GM18499 (cell line): ENCODE data around the gene EPS8L2.
A peak's percentile ranks its signal among the peaks of the same experiment; 100 is the strongest.
"Not testable (repeated sequence)": the region's sequence is repeated elsewhere in the genome, so short reads cannot be mapped to it uniquely, and the experiment has no call there.

ENCODE experiments used
- ATAC-seq: cut with Tn5 transposase; IDR thresholded peaks from one replicate; pipeline ENCODE4 v1.9.1; 2021; ENCODE audit warnings: moderate number of reproducible peaks; ENCODE audit not compliant: insufficient read depth, unreplicated experiment

Gene EPS8L2

DNA sequence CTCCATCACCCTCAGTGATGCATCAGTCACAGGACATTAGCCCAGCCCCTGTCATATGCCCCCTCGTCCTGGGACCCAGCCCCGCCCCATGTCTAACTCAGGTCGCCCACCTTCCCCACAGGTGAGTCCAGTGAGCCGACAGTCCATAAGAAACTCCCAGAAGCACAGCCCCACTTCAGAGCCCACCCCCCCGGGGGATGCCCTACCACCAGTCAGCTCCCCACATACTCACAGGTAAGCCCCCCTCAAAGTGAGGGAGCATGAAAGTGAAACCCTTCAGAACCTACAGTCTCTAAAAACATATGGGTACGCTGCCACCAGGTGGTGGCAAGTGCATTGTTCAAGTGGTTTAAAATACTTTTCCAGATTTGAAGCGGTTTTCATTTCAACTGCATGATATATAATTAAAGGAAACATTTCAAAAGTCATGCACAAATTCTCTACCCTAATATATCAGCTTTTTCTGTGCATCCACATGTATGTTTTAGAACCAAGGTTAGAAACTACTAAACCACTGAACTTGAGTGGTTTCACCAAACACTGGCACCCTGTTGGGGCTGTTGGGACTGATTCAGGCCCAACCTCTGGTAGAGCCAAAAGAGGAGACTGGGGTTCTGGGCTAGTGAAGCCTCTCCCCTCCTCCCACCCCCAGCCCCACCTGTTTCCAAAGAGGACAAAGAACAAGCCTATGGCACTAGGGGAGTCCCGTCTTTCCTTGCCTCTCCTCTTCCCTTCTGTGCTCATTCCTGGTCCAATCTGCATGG is 17.3 kb downstream of the EPS8L2 start:
- ATAC-seq = no peak

GRCh38 chr11:724049-724777 is 18.2 kb downstream of the EPS8L2 start:
- no peak for ATAC-seq

DNA sequence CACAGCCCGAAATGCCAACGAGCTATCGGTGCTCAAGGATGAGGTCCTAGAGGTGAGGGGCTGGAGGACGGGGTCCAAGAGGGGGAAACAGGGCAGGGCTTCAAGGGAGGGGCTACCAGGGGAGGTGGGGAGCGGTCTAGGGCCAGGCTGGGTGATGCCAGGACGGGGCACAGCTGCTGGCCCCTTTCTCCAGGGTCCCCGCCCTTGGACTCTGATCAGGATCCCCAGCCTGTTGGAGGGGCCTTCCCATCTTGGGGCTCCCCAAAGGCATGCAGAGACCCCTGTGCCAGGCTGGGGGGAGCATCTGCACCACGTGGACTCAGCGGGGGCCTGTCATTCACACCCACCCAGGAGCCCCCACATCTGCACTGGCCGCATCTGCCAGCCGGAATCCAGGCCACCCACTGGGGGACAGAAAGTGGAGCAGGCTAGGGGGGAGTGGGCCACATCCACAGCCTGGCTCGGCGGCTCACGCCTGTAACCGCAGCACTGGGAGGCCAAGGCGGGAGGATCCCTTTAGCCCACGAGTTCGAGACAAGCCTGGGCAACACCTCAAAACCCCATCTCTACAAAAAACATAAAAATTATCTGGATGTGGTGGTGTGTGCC is 18.9 kb downstream of the EPS8L2 start:
- no peak for ATAC-seq

DNA sequence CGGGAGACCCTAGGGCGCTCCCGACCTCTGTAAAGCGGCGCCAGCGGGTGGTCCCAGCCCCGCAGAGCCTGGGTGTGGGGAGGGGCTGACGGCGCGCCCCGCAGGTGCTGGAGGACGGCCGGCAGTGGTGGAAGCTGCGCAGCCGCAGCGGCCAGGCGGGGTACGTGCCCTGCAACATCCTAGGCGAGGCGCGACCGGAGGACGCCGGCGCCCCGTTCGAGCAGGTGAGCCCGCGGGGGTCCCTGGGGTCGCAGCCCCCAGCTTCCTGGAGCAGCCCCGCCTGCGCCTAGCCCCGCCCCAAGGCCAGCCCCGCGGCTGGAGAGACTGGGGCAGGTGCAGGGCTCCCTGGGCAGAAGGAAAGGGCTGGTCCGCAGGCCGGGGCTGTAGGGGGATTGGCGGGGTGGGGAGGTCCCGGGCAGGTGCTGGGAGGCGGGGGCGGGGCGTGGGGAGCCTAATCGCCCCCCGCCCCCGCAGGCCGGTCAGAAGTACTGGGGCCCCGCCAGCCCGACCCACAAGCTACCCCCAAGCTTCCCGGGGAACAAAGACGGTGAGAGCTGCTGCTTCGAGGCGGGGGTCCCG is 19.7 kb downstream of the EPS8L2 start:
- ATAC-seq = no peak

DNA sequence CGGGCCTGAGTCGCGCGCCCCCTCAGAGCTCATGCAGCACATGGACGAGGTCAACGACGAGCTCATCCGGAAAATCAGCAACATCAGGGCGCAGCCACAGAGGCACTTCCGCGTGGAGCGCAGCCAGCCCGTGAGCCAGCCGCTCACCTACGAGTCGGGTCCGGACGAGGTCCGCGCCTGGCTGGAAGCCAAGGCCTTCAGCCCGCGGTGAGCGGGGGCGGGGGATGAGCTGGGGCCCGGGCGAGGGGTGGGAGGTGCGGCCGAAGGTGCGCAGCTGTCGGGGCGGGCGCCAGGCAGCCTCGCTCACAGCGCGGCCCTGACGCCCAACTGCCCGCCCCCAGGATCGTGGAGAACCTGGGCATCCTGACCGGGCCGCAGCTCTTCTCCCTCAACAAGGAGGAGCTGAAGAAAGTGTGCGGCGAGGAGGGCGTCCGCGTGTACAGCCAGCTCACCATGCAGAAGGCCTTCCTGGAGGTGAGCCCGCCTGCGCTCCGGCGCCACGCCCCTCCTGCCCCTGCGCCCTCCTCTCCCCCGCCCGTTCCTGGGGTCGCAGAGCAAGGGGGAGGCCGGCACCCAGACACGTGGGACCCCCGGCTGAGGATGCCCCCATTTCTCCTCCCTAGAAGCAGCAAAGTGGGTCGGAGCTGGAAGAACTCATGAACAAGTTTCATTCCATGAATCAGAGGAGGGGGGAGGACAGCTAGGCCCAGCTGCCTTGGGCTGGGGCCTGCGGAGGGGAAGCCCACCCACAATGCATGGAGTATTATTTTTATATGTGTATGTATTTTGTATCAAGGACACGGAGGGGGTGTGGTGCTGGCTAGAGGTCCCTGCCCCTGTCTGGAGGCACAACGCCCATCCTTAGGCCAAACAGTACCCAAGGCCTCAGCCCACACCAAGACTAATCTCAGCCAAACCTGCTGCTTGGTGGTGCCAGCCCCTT is 20.5 kb downstream of the EPS8L2 start:
- ATAC-seq = no peak

DNA sequence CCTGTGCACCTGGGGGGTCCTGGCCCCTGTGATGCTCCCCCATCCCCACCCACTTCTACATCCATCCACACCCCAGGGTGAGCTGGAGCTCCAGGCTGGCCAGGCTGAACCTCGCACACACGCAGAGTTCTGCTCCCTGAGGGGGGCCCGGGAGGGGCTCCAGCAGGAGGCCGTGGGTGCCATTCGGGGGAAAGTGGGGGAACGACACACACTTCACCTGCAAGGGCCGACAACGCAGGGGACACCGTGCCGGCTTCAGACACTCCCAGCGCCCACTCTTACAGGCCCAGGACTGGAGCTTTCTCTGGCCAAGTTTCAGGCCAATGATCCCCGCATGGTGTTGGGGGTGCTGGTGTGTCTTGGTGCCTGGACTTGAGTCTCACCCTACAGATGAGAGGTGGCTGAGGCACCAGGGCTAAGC is 21.3 kb downstream of the EPS8L2 start:
- no peak for ATAC-seq

DNA sequence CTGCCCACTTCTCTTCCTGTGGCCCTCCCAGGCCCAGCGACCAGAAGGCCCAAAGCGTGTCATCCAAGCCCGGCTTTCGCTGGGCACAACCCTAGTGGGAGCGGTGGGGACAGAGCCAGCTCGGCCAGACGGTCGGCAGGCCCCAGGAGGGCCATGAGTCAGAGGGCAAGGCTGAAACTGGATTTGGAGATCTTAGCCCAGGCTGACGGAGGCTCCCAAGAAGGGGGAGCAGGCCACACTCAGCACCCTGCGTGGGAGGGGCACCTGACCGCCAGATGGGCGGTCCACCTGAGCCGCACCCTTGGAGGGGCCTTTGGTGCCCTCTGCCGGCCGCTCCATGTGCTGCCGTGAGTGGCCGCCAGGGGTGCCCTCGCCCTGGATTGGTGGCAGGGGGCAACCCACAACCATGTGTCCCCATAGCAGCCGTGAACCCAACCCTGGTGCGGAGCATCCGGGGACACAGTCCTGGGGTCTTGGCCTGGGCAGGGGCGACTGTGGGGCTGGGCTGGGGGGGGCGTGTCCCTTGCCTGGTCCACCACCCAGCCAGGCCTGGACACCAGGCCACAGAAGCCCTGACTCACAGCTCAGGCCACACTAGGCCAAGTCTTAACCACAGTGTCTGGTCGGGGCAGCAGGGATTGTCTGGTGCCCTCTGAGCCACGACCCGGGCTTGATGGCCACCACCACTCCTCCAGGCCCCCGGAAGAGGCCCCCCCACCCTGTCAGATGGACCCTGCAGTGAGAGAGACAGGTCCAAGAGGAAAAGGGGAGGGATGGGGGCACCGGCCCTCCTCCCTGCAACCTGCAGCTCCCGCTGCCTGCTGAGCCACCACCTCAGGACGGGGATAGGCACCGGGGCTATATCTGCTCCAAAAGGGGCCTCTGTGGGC is 22.1 kb downstream of the EPS8L2 start:
- no peak for ATAC-seq

DNA sequence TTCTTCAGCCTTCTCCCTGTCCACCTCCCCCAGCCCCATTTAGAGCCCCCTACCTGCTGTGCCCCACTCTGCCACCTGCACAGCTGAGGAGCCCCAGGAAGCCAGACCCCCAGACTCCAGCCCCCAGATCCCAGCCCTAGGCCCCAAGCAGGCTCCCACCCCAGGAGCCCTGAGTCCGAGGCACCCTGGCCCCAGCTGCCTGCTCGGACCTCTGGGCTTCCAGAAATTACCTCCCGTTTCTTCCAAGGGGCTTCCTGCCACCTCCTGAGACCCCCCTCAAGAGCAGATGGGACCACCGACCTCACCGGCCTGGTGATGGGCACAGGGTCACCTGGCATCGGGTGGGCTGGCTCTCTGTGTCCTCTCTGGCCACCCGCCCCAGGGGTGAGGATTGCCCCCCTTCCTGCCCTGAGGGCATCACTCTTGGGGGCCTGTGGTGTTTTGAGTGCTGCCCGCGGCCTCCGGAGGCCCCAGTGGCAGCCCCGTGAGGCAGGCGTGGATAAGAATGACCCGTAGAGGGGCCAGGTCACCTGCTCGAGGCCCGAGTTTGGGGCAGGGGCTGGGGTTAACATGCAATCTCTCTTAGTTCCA is 23.0 kb downstream of the EPS8L2 start:
- no peak for ATAC-seq

- ATAC-seq = no peak
These were observed 23.6 kb downstream of the EPS8L2 start for GRCh38 chr11:729492-730074.

GRCh38 chr11:733072-733471 is 27.0 kb downstream of the EPS8L2 start:
- ATAC-seq = no peak

GRCh38 chr11:734541-734940 is 28.5 kb downstream of the EPS8L2 start:
- not testable (repeated sequence) for ATAC-seq

DNA sequence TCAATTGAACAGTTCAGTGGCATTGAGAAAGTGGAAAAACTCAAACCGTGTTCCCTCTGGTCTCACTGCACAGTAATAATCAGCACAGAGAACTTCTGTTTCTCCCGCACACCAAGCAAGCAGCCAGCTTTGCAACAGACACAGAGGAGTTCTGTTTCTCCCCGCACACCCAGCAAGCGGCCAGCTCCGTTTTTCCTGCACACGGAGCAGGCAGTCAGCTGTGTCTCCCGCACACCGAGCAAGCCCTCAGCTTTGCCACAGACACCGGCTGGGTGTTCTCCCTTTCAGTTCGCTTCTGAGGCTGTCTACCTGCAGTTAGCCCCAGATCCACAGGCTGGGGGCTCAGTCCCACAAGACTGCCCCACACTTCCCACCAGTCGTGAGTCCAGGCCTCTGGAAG is 31.3 kb downstream of the EPS8L2 start:
- ATAC-seq = no peak

GRCh38 chr11:737899-738298 is 31.9 kb downstream of the EPS8L2 start:
- not testable (repeated sequence) for ATAC-seq

GRCh38 chr11:742156-742546 is 36.1 kb downstream of the EPS8L2 start:
- ATAC-seq = no peak

DNA sequence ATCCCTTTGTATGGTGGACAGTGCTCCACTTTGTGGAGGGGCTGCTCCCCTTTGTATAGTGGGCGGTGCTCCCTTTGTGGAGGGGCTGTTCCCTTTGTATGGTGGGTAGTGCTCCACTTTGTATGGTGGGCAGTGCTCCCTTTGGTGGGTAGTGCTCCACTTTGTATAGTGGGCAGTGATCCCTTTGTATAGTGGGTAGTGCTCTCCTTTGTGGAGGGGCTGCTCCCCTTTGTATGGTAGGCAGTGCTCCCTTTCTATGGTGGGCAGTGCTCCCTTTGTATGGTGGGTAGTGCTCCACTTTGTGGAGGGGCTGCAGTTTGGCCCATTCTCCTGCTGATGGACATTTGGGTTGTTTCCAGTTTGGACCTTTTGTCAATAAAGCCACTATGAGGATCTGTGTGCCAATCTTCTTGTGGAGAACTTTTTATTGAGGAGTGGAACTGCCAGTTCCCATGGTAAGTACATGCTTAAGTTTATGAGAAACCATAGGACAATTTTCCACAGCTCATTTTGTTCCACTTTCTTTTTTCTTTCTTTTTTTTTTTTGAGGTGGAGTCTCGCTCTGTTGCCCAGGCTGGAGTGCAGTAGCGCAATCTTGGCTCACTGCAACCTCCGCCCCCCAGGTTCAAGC is 36.7 kb downstream of the EPS8L2 start:
- ATAC-seq = no peak

DNA sequence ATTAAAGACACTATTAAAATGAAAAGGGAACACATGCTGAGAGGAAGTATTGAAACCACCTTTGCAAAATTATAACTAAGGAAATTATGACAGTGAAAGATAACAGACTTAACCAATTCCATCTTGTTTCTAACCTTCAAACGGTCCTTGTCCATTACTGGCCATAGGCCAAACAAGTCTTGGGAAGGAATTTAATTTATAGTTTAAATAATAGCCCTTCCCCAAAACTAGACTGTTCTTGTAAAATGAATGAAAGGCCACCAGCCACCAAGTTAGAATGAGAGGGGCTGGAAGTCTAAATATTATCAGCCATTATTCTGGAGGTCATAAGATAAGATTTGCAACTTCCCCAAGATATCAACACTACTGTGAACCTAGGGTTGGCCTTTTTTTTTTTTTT is 39.4 kb downstream of the EPS8L2 start:
- ATAC-seq = no peak

DNA sequence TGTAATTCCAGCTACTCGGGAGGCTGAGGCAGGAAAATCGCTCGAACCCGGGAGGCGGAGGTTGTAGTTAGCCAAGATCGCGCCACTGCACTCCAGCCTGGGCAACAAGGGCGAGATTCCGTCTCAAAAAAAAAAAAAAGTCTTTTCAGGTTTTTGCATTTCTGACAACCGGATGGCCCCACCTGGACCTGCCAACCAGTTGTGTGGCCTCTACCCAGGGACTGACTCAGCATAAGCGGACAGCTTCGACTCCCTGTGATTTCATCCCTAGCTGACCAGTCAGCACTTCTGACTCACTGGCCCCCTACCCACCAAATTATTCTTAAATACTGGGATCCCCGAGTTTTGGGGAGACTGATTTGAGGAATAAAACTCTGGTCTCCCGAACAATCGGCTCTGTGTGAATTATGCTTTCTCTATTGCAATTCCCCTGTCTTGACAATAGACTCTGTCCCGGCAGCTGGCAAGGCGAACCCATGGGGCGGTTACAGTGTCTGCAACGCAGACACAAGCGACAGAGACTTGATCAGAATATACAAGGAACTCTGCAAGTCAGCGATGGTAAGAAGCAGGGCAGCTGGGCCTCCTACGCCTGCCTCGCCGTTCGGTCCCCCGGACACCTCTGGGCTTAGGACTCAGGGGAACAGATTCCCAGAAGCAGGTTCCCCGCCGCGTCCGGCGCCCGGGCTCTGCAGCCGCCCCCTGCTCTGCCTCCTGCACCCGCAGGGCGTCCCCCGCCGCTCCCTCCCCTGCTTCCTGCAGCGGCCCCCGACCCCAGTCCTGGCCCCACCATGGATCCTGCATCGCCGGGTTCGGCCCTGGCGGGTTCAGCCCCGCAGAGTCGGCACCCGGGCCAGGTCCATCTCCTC is 40.5 kb downstream of the EPS8L2 start:
- peak; percentile 12 for ATAC-seq
